Neural cell (in vitro differentiated cells): ENCODE results near the gene LIG3. TPM values are rescaled to one million over a fixed set of nuclear protein-coding genes. Genes with fewer than 3 reads are reported as not detected.

Source experiments
- H2AFZ ChIP-seq: fragments of 200-600, 300-800 bp; sonication (generic), shearing (Covaris generic); 2 replicates; pipeline ENCODE4 v1.6.0; 2014; ENCODE audit warnings: low read depth, mild to moderate bottlenecking, antibody characterized with exemption, low read length, moderate library complexity
- H3F3A ChIP-seq: fragments of 200-600 bp; shearing (Covaris generic); 2 replicates; pipeline ENCODE4 v1.6.1; 2016; ENCODE audit warnings: mild to moderate bottlenecking, moderate library complexity, mixed read lengths, antibody characterized with exemption, low read length; ENCODE audit not compliant: insufficient read depth, poor library complexity, severe bottlenecking
- H3K27ac ChIP-seq: fragments of 200-600, 300-800 bp; sonication (generic), shearing (Covaris generic); 2 replicates; pipeline ENCODE4 v1.5.1; 2014; ENCODE audit warnings: mild to moderate bottlenecking, low read length, moderate library complexity
- H3K27me3 ChIP-seq: fragments of 300-800, 200-600 bp; sonication (generic), shearing (Covaris generic); 2 replicates; pipeline ENCODE4 v1.6.0; 2014; ENCODE audit warnings: mild to moderate bottlenecking, low read depth, low read length, moderate library complexity; ENCODE audit not compliant: insufficient read depth
- H3K36me3 ChIP-seq: fragments of 300-800, 200-600 bp; sonication (generic), shearing (Covaris generic); 2 replicates; pipeline ENCODE4 v1.5.1; 2014; ENCODE audit warnings: mild to moderate bottlenecking, antibody characterized with exemption, low read length, moderate library complexity; ENCODE audit not compliant: insufficient read depth
- H3K4me2 ChIP-seq: fragments of 300-800, 200-600 bp; sonication (generic), shearing (Covaris generic); 2 replicates; pipeline ENCODE4 v1.6.0; 2014; ENCODE audit warnings: mild to moderate bottlenecking, low read length
- H3K4me3 ChIP-seq: fragments of 300-800, 200-600 bp; sonication (generic), shearing (Covaris generic); 2 replicates; pipeline ENCODE4 v1.5.1; 2014; ENCODE audit warnings: mild to moderate bottlenecking, low read length, moderate library complexity
- H3K79me2 ChIP-seq: fragments of 200-600 bp; shearing (Covaris generic); replicated peaks from 2 replicates; pipeline ENCODE4 v1.6.0; 2014; ENCODE audit warnings: mild to moderate bottlenecking, low read length, moderate library complexity; ENCODE audit not compliant: insufficient read depth
- H3K9ac ChIP-seq: fragments of 300-800, 200-600 bp; sonication (generic), shearing (Covaris generic); 2 replicates; pipeline ENCODE4 v1.6.1; 2016; ENCODE audit warnings: mild to moderate bottlenecking, low read length, mixed read lengths
- H3K9me2 ChIP-seq: fragments of 200-600 bp; shearing (Covaris generic); 2 replicates; pipeline ENCODE4 v1.6.1; 2016; ENCODE audit warnings: mild to moderate bottlenecking, low read length, mixed read lengths; ENCODE audit not compliant: insufficient read depth
- H3K9me3 ChIP-seq: fragments of 200-600, 300-800 bp; sonication (generic), shearing (Covaris generic); 2 replicates; pipeline ENCODE4 v1.6.1; 2016; ENCODE audit warnings: mild to moderate bottlenecking, mixed run types, low read length, moderate library complexity, mixed read lengths
- H4K20me1 ChIP-seq: fragments of 200-600 bp; shearing (Covaris generic); 2 replicates; pipeline ENCODE4 v1.6.1; 2016; ENCODE audit warnings: mild to moderate bottlenecking, mixed run types; ENCODE audit not compliant: insufficient read depth
- CTCF ChIP-seq: fragments of 450-650 bp; IDR thresholded peaks from 2 replicates; pipeline ENCODE4 v1.5.1; 2014; ENCODE audit warnings: antibody characterized with exemption, mild to moderate bottlenecking, moderate library complexity; ENCODE audit not compliant: poor library complexity, severe bottlenecking
- EP300 ChIP-seq: fragments of 450-650 bp; conservative IDR thresholded peaks from 2 replicates; pipeline ENCODE4 v1.6.1; 2014; ENCODE audit warnings: antibody characterized with exemption, mild to moderate bottlenecking, moderate library complexity; ENCODE audit not compliant: poor library complexity, severe bottlenecking
- EZH2 ChIP-seq: fragments of 200-600, 300-800 bp; shearing (Covaris generic), sonication (generic); IDR thresholded peaks from 2 replicates; pipeline ENCODE4 v1.6.1; 2014; ENCODE audit warnings: antibody characterized with exemption, low read length, borderline replicate concordance, mild to moderate bottlenecking; ENCODE audit not compliant: insufficient read depth, poor library complexity, severe bottlenecking
- MXI1 ChIP-seq: fragments of 450-650 bp; conservative IDR thresholded peaks from 2 replicates; pipeline ENCODE4 v1.6.1; 2014; ENCODE audit warnings: antibody characterized with exemption, mild to moderate bottlenecking; ENCODE audit not compliant: poor library complexity, severe bottlenecking
- POLR2AphosphoS5 ChIP-seq: IDR thresholded peaks from 2 replicates; pipeline ENCODE4 v1.6.1; 2012
- RAD21 ChIP-seq: fragments of 450-650 bp; conservative IDR thresholded peaks from 2 replicates; pipeline ENCODE4 v1.6.1; 2014; ENCODE audit warnings: antibody characterized with exemption, mild to moderate bottlenecking, moderate library complexity
- REST ChIP-seq: IDR thresholded peaks from 2 replicates; pipeline ENCODE4 v1.6.1; 2012; ENCODE audit warnings: borderline replicate concordance
- SMC3 ChIP-seq: fragments of 450-650 bp; conservative IDR thresholded peaks from 2 replicates; pipeline ENCODE4 v1.6.1; 2014; ENCODE audit warnings: antibody characterized with exemption, mild to moderate bottlenecking, moderate library complexity; ENCODE audit not compliant: poor library complexity
- TAF1 ChIP-seq: IDR thresholded peaks from 2 replicates; pipeline ENCODE4 v1.6.1; 2012; ENCODE audit warnings: low read depth
- polyA plus RNA-seq: library from polyadenylated mRNA; depleted of rRNA; stranded (reverse); fragments of >200 nt; gene quantifications from 2 replicates; pipeline ENCODE4 v1.2.3, GENCODE V29; 2014

LIG3 gene
- polyA plus RNA-seq, 1 donor from 2014 or later, result 21.8 TPM

- no peak for TF ChIP-seq SMC3
- no peak for TF ChIP-seq REST
- no peak for TF ChIP-seq EZH2
- no peak for TF ChIP-seq MXI1
- no peak for TF ChIP-seq POLR2AphosphoS5
- TF ChIP-seq CTCF, result no peak
- no peak for TF ChIP-seq RAD21
- TF ChIP-seq TAF1, result no peak
- no peak for TF ChIP-seq EP300
- Histone ChIP-seq H3K27me3 (no peaks in the 10 kb centered on the region), H3K9me2 (no peaks in the 10 kb centered on the region), H3K9me3 (no peaks in the 10 kb centered on the region), H3F3A (no peaks in the 10 kb centered on the region), H3K9ac (no peak overlapping the region), H2AFZ (no peak overlapping the region), H3K36me3 (no peaks in the 10 kb centered on the region), H4K20me1 (no peaks in the 10 kb centered on the region), H3K79me2 (no peaks in the 10 kb centered on the region), H3K27ac (no peak overlapping the region), H3K4me2 (no peak overlapping the region), H3K4me3 (no peak overlapping the region)
These were observed 16.3 kb downstream of the LIG3 start for GRCh38 chr17:34996422-34997285.

GRCh38 chr17:34997355-34997862 is 17.1 kb downstream of the LIG3 start:
- Histone ChIP-seq H3K4me2 (no peak overlapping the region), H3K9ac (no peak overlapping the region), H3K4me3 (no peak overlapping the region), H3K27ac (no peak overlapping the region), H4K20me1 (no peaks in the 10 kb centered on the region), H3F3A (no peaks in the 10 kb centered on the region), H3K27me3 (no peaks in the 10 kb centered on the region), H3K9me3 (no peaks in the 10 kb centered on the region), H3K9me2 (no peaks in the 10 kb centered on the region), H3K36me3 (no peaks in the 10 kb centered on the region), H3K79me2 (no peaks in the 10 kb centered on the region), H2AFZ (no peak overlapping the region)
- TF ChIP-seq EZH2 (no peak), MXI1 (no peak), POLR2AphosphoS5 (no peak), CTCF (no peak), SMC3 (no peak), RAD21 (no peak)
